Measurements from ENCODE around the gene PPL.
"Not testable (repeated sequence)": the region's sequence is repeated elsewhere in the genome, so short reads cannot be mapped to it uniquely, and the experiment has no call there.

Gene PPL

GRCh38 chr16:4898811-4899473, 38.0 kb downstream of the PPL start:
- no peak for DNase-seq
- TF ChIP-seq GATA1 (IDR thresholded peaks at IDR 0.05; ENCODE audit: low read depth, low read length): no peak
- TF ChIP-seq POLR2A (IDR thresholded peaks at IDR 0.05; ENCODE audit: low read length): no peak

GRCh38 chr16:4897328-4897727, 39.6 kb downstream of the PPL start:
- TF ChIP-seq POLR2A (IDR thresholded peaks at IDR 0.05; ENCODE audit: low read length): no peak
- no peak for TF ChIP-seq GATA1 (IDR thresholded peaks at IDR 0.05; ENCODE audit: low read depth, low read length)
- no peak for DNase-seq

- DNase-seq: not testable (repeated sequence)
Measured at GRCh38 chr16:4896761-4897160, 40.2 kb downstream of the PPL start.

- TF ChIP-seq GATA1 (IDR thresholded peaks at IDR 0.05; ENCODE audit: low read depth, low read length): no peak
- no peak for TF ChIP-seq POLR2A (IDR thresholded peaks at IDR 0.05; ENCODE audit: low read length)
- no peak for DNase-seq
Measured at GRCh38 chr16:4895366-4895765, 41.6 kb downstream of the PPL start.

GRCh38 chr16:4894276-4895150, 42.4 kb downstream of the PPL start:
- peak in 1 of 2 experiments; percentile 13 for DNase-seq
- no peak for TF ChIP-seq POLR2A (IDR thresholded peaks at IDR 0.05; ENCODE audit: low read length)
- no peak for TF ChIP-seq GATA1 (IDR thresholded peaks at IDR 0.05; ENCODE audit: low read depth, low read length)

GRCh38 chr16:4893103-4893862, 43.7 kb downstream of the PPL start:
- DNase-seq: no peak
- no peak for TF ChIP-seq POLR2A (IDR thresholded peaks at IDR 0.05; ENCODE audit: low read length)
- TF ChIP-seq GATA1 (IDR thresholded peaks at IDR 0.05; ENCODE audit: low read depth, low read length): no peak

- DNase-seq: peak; percentile 21 to 24
- no peak for TF ChIP-seq POLR2A (IDR thresholded peaks at IDR 0.05; ENCODE audit: low read length)
- no peak for TF ChIP-seq GATA1 (IDR thresholded peaks at IDR 0.05; ENCODE audit: low read depth, low read length)
Measured at GRCh38 chr16:4892361-4893102, 44.4 kb downstream of the PPL start.

- DNase-seq: no peak
- TF ChIP-seq GATA1 (IDR thresholded peaks at IDR 0.05; ENCODE audit: low read depth, low read length) (no peak), POLR2A (IDR thresholded peaks at IDR 0.05; ENCODE audit: low read length) (no peak)
Measured at GRCh38 chr16:4891886-4892216, 45.1 kb downstream of the PPL start.

GRCh38 chr16:4891097-4891885, 45.7 kb downstream of the PPL start:
- DNase-seq: no peak
- TF ChIP-seq POLR2A (IDR thresholded peaks at IDR 0.05; ENCODE audit: low read length): no peak
- TF ChIP-seq GATA1 (IDR thresholded peaks at IDR 0.05; ENCODE audit: low read depth, low read length): no peak

GRCh38 chr16:4890686-4891085, 46.3 kb downstream of the PPL start:
- TF ChIP-seq POLR2A (IDR thresholded peaks at IDR 0.05; ENCODE audit: low read length) (no peak), GATA1 (IDR thresholded peaks at IDR 0.05; ENCODE audit: low read depth, low read length) (no peak)
- DNase-seq: no peak

GRCh38 chr16:4890026-4890425, 46.9 kb downstream of the PPL start:
- TF ChIP-seq GATA1 (IDR thresholded peaks at IDR 0.05; ENCODE audit: low read depth, low read length): no peak
- no peak for TF ChIP-seq POLR2A (IDR thresholded peaks at IDR 0.05; ENCODE audit: low read length)
- no peak for DNase-seq

- no peak for TF ChIP-seq POLR2A (IDR thresholded peaks at IDR 0.05; ENCODE audit: low read length)
- no peak for TF ChIP-seq GATA1 (IDR thresholded peaks at IDR 0.05; ENCODE audit: low read depth, low read length)
- no peak for DNase-seq
Measured at GRCh38 chr16:4888428-4889135, 48.4 kb downstream of the PPL start.
